HEK293 (cell line): ENCODE measurements around the gene ARHGAP27.

ENCODE experiments used
- CTCF ChIA-PET: fragments of 350-600 bp; formaldehyde crosslinking; extraction: SDS; loops from one replicate; lab custom pipeline; 2021; ENCODE audit warnings: antibody characterized with exemption; lab: Yijun Ruan, JAX
- POLR2A ChIA-PET: fragments of 300-600 bp; formaldehyde crosslinking; extraction: SDS; loops from one replicate; lab custom pipeline; 2020; ENCODE audit warnings: antibody characterized with exemption, inconsistent platforms; lab: Yijun Ruan, JAX
- H3K27ac ChIP-seq: fragments of 200-500 bp; sonication (Bioruptor generic); 2 replicates; pipeline ENCODE4 v1.5.1; 2014; ENCODE audit warnings: low read depth, low read length, control low read depth, inconsistent platforms; ENCODE audit errors: extremely low read depth
- H3K36me3 ChIP-seq, 2 experiments: fragments of 200-500 bp in 1 of 2; sonication (Bioruptor generic) in 1 of 2; 1 replicate in 1 of 2; 2 replicates in 1 of 2; pipeline ENCODE4 v1.5.1; 2014 to 2017; ENCODE audit warnings: inconsistent platforms in 2 of 2, low read length in 2 of 2; ENCODE audit not compliant: control insufficient read depth in 2 of 2, insufficient read depth in 1 of 2
- H3K4me1 ChIP-seq: fragments of 200-500 bp; sonication (Bioruptor generic); 2 replicates; pipeline ENCODE4 v1.5.1; 2014; ENCODE audit warnings: mild to moderate bottlenecking, low read length, inconsistent platforms; ENCODE audit not compliant: control insufficient read depth, insufficient read depth
- H3K4me3 ChIP-seq: 2 replicates; pipeline ENCODE4 v1.5.1; 2011; ENCODE audit warnings: low read depth, mild to moderate bottlenecking, control low read depth, low read length, moderate library complexity
- H3K9me3 ChIP-seq: fragments of 200-500 bp; sonication (Bioruptor generic); 2 replicates; pipeline ENCODE4 v1.5.1; 2014; ENCODE audit warnings: low read depth, low read length, inconsistent platforms; ENCODE audit not compliant: control insufficient read depth, insufficient read depth
- KLF16 ChIP-seq: fragments of 450-650 bp; formaldehyde crosslinking; IDR thresholded peaks from 2 replicates; pipeline ENCODE4 v1.5.1; 2017; ENCODE audit warnings: missing biosample characterization, missing genetic modification characterization
- MYNN ChIP-seq: fragments of 450-650 bp; formaldehyde crosslinking; IDR thresholded peaks from 2 replicates; pipeline ENCODE4 v1.5.1; 2016; ENCODE audit warnings: missing biosample characterization, missing genetic modification characterization, borderline replicate concordance
- ZFP69B ChIP-seq: fragments of 450-650 bp; formaldehyde crosslinking; IDR thresholded peaks from 2 replicates; pipeline ENCODE4 v1.5.1; 2016; ENCODE audit warnings: missing biosample characterization, missing genetic modification characterization
- ZNF133 ChIP-seq: fragments of 450-650 bp; formaldehyde crosslinking; IDR thresholded peaks from 2 replicates; pipeline ENCODE4 v1.5.1; 2016; ENCODE audit warnings: missing biosample characterization, missing genetic modification characterization
- ZNF18 ChIP-seq: fragments of 450-650 bp; formaldehyde crosslinking; IDR thresholded peaks from 2 replicates; pipeline ENCODE4 v1.5.1; 2016; ENCODE audit warnings: missing biosample characterization, missing genetic modification characterization
- ZNF292 ChIP-seq: fragments of 450-650 bp; formaldehyde crosslinking; IDR thresholded peaks from 2 replicates; pipeline ENCODE4 v1.5.1; 2016; ENCODE audit warnings: low read depth, missing biosample characterization, missing genetic modification characterization, borderline replicate concordance
- ZNF37A ChIP-seq: fragments of 450-650 bp; IDR thresholded peaks from 2 replicates; pipeline ENCODE4 v1.5.1; 2018; ENCODE audit warnings: missing biosample characterization, missing genetic modification characterization
- ZNF558 ChIP-seq: fragments of 450-650 bp; formaldehyde crosslinking; IDR thresholded peaks from 2 replicates; pipeline ENCODE4 v1.5.1; 2016; ENCODE audit warnings: missing biosample characterization, missing genetic modification characterization
- ZNF624 ChIP-seq: fragments of 450-650 bp; formaldehyde crosslinking; IDR thresholded peaks from 2 replicates; pipeline ENCODE4 v1.5.1; 2017; ENCODE audit warnings: missing biosample characterization, missing genetic modification characterization
- ZNF660 ChIP-seq: fragments of 450-650 bp; IDR thresholded peaks from 2 replicates; pipeline ENCODE4 v1.5.1; 2018; ENCODE audit warnings: missing biosample characterization, mild to moderate bottlenecking, missing genetic modification characterization
- ZNF76 ChIP-seq: fragments of 450-650 bp; formaldehyde crosslinking; IDR thresholded peaks from 2 replicates; pipeline ENCODE4; 2016; ENCODE audit warnings: low read depth, missing biosample characterization, missing genetic modification characterization, borderline replicate concordance
- TF ChIP-seq, protein P1 (sequence below): fragments of 450-650 bp; formaldehyde crosslinking; IDR thresholded peaks from 2 replicates; pipeline ENCODE4 v1.5.1; 2016; ENCODE audit warnings: missing biosample characterization, missing genetic modification characterization
- TF ChIP-seq, protein P2 (sequence below): fragments of 450-650 bp; formaldehyde crosslinking; IDR thresholded peaks from 2 replicates; pipeline ENCODE4 v1.5.1; 2017; ENCODE audit warnings: missing biosample characterization, mild to moderate bottlenecking, missing genetic modification characterization, moderate library complexity
- TF ChIP-seq, protein P3 (sequence below): fragments of 450-650 bp; formaldehyde crosslinking; IDR thresholded peaks from 2 replicates; pipeline ENCODE4 v1.5.1; 2016; ENCODE audit warnings: missing biosample characterization, missing genetic modification characterization

The ARHGAP27 gene

DNA sequence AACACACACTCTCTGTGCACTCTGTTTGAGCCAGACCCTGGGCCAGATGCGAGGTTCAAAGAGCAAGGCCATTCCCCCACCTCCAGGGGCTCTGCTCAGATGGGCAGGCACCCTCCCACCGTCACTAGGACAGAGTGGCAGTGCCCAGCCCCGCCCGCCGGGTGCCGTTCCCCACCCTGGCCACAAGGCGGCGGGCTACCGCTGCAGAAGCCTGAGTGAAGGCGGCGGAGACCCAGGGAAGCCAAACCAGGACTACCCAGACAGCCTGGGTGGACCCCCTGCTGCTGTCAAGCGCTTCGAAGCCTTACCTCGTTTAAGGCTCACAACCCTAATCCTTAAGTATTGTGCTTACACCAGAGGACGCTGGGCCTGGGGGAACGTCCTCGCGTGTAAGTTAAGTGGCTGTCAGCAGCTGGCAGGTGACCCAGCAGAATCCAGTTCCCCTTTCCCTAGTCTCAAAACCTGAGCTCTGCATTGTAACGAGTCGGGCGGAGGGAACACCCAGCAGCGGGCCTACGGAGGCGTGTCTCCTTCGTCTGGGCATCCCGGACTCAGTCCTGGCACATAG, 4.5 kb downstream of the ARHGAP27 start (continued):
- TF ChIP-seq, protein P1, sequence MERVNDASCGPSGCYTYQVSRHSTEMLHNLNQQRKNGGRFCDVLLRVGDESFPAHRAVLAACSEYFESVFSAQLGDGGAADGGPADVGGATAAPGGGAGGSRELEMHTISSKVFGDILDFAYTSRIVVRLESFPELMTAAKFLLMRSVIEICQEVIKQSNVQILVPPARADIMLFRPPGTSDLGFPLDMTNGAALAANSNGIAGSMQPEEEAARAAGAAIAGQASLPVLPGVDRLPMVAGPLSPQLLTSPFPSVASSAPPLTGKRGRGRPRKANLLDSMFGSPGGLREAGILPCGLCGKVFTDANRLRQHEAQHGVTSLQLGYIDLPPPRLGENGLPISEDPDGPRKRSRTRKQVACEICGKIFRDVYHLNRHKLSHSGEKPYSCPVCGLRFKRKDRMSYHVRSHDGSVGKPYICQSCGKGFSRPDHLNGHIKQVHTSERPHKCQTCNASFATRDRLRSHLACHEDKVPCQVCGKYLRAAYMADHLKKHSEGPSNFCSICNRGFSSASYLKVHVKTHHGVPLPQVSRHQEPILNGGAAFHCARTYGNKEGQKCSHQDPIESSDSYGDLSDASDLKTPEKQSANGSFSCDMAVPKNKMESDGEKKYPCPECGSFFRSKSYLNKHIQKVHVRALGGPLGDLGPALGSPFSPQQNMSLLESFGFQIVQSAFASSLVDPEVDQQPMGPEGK (tag by site-specific recombination): peak; percentile 40
- TF ChIP-seq, protein P2, sequence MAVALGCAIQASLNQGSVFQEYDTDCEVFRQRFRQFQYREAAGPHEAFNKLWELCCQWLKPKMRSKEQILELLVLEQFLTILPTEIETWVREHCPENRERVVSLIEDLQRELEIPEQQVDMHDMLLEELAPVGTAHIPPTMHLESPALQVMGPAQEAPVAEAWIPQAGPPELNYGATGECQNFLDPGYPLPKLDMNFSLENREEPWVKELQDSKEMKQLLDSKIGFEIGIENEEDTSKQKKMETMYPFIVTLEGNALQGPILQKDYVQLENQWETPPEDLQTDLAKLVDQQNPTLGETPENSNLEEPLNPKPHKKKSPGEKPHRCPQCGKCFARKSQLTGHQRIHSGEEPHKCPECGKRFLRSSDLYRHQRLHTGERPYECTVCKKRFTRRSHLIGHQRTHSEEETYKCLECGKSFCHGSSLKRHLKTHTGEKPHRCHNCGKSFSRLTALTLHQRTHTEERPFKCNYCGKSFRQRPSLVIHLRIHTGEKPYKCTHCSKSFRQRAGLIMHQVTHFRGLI (tag by site-specific recombination): peak; percentile 43; the same call in 1 of the 2 replicates
- TF ChIP-seq MYNN (no peak), ZNF76 (tag by site-specific recombination) (peak; percentile 53; the same call in 1 of the 2 replicates), ZNF558 (no peak)
- TF ChIP-seq, protein P3, sequence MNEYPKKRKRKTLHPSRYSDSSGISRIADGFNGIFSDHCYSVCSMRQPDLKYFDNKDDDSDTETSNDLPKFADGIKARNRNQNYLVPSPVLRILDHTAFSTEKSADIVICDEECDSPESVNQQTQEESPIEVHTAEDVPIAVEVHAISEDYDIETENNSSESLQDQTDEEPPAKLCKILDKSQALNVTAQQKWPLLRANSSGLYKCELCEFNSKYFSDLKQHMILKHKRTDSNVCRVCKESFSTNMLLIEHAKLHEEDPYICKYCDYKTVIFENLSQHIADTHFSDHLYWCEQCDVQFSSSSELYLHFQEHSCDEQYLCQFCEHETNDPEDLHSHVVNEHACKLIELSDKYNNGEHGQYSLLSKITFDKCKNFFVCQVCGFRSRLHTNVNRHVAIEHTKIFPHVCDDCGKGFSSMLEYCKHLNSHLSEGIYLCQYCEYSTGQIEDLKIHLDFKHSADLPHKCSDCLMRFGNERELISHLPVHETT (tag by site-specific recombination): 0 out of 2 replicates have a peak, but pooled peaks have one; percentile 16

- no peak overlapping the region for H3K4me3 ChIP-seq
- no peak for TF ChIP-seq ZNF660
- TF ChIP-seq ZFP69B (tag by site-specific recombination): 0 out of 2 replicates have a peak, but pooled peaks have one; percentile 0
- H3K9me3 ChIP-seq: no peaks in the 10 kb centered on the region
- ChIA-PET POLR2A (no interaction called here), CTCF (interaction anchor here (0.6 to 8.6 kb wide), 15 partner anchors 13 to 424 kb away, joined by 3 to 201 read pairs (median 4); no protein-coding TSS in a partner anchor)
- peaks cover 15% of the 10 kb centered on the region for H3K4me1 ChIP-seq
- H3K36me3 ChIP-seq: no peaks in the 10 kb centered on the region
- H3K27ac ChIP-seq: no peak overlapping the region
Observed at GRCh38 chr17:45427181-45427835, 5.4 kb downstream of the ARHGAP27 start.

GRCh38 chr17:45426561-45426960, 6.1 kb downstream of the ARHGAP27 start:
- CTCF ChIA-PET: interaction anchor here (0.5 to 8.6 kb wide), 17 partner anchors 13 to 434 kb away, joined by 3 to 201 read pairs (median 5); no protein-coding TSS in a partner anchor
- POLR2A ChIA-PET: interaction anchor here (1.1 to 1.5 kb wide), 3 partner anchors 18 to 208 kb away, joined by 4 to 7 read pairs (median 6); no protein-coding TSS in a partner anchor

More at GRCh38 chr17:45426561-45426960, 6.1 kb downstream of the ARHGAP27 start:
- peaks cover 13% of the 10 kb centered on the region for H3K4me1 ChIP-seq
- no peak overlapping the region for H3K4me3 ChIP-seq
- H3K27ac ChIP-seq: no peak overlapping the region
- H3K9me3 ChIP-seq: no peaks in the 10 kb centered on the region
- no peaks in the 10 kb centered on the region for H3K36me3 ChIP-seq
- TF ChIP-seq ZNF624: no peak
- TF ChIP-seq KLF16 (tag by site-specific recombination): no peak
- TF ChIP-seq, protein P1 (tag by site-specific recombination): no peak
- no peak for TF ChIP-seq ZNF37A (tag by site-specific recombination)
- no peak for TF ChIP-seq ZNF133 (tag by site-specific recombination)
- TF ChIP-seq ZNF18 (tag by site-specific recombination): no peak
- TF ChIP-seq ZNF292: no peak
